Mesendoderm (in vitro differentiated cells): ENCODE results near the gene CCND3.

Source experiments
- DNase-seq: peaks from one replicate; pipeline ENCODE4 v3.0.0; 2013
- H2AK5ac ChIP-seq: 2 replicates; pipeline ENCODE4 v1.6.1; 2013; ENCODE audit warnings: low read length, inconsistent platforms
- H2BK120ac ChIP-seq: 2 replicates; pipeline ENCODE4 v1.6.1; 2013; ENCODE audit warnings: low read depth, mild to moderate bottlenecking, low read length, moderate library complexity, mixed read lengths
- H2BK15ac ChIP-seq: replicated peaks from 2 replicates; pipeline ENCODE4 v1.6.1; 2013; ENCODE audit warnings: low read depth, mild to moderate bottlenecking, moderate library complexity
- H2BK5ac ChIP-seq: 2 replicates; pipeline ENCODE4 v1.6.1; 2013; ENCODE audit warnings: low read length, inconsistent platforms
- H3K18ac ChIP-seq: 2 replicates; pipeline ENCODE4 v1.6.1; 2013; ENCODE audit warnings: mild to moderate bottlenecking, low read length, mixed read lengths
- H3K23ac ChIP-seq: one replicate; pipeline ENCODE4 v1.6.1; 2013; ENCODE audit warnings: low read length
- H3K27ac ChIP-seq: 2 replicates; pipeline ENCODE4 v1.5.1; 2013; ENCODE audit warnings: low read depth, mild to moderate bottlenecking, inconsistent platforms, low read length, moderate library complexity
- H3K27me3 ChIP-seq: 2 replicates; pipeline ENCODE4 v1.6.1; 2013; ENCODE audit warnings: low read length, control low read depth, mild to moderate bottlenecking, inconsistent platforms; ENCODE audit not compliant: insufficient read depth, poor library complexity
- H3K36me3 ChIP-seq: 2 replicates; pipeline ENCODE4 v1.6.1; 2013; ENCODE audit warnings: low read length, inconsistent platforms; ENCODE audit not compliant: control insufficient read depth, insufficient read depth
- H3K4ac ChIP-seq: one replicate; pipeline ENCODE4 v1.6.1; 2013; ENCODE audit warnings: low read depth, mild to moderate bottlenecking, low read length, moderate library complexity
- H3K4me1 ChIP-seq: 2 replicates; pipeline ENCODE4 v1.6.1; 2013; ENCODE audit warnings: low read depth, low read length, inconsistent platforms; ENCODE audit not compliant: control insufficient read depth
- H3K4me2 ChIP-seq: 2 replicates; pipeline ENCODE4 v1.6.1; 2013; ENCODE audit warnings: low read length
- H3K4me3 ChIP-seq: 2 replicates; pipeline ENCODE4 v1.5.1; 2013; ENCODE audit warnings: mild to moderate bottlenecking, low read length
- H3K56ac ChIP-seq: one replicate; pipeline ENCODE4 v1.6.1; 2013; ENCODE audit warnings: low read length
- H3K79me1 ChIP-seq: 2 replicates; pipeline ENCODE4 v1.6.1; 2013; ENCODE audit warnings: low read length, inconsistent platforms
- H3K79me2 ChIP-seq: 2 replicates; pipeline ENCODE4 v1.6.1; 2013; ENCODE audit warnings: mild to moderate bottlenecking, low read length; ENCODE audit not compliant: control insufficient read depth, insufficient read depth
- H3K9ac ChIP-seq: 2 replicates; pipeline ENCODE4 v1.6.1; 2013; ENCODE audit warnings: low read length, inconsistent platforms
- H4K5ac ChIP-seq: one replicate; pipeline ENCODE4 v1.6.1; 2013; ENCODE audit warnings: low read length
- H4K8ac ChIP-seq: one replicate; pipeline ENCODE4 v1.6.1; 2013; ENCODE audit warnings: low read depth, mild to moderate bottlenecking, control low read depth, low read length, moderate library complexity
- WGBS: extraction: QIAGEN DNeasy Blood & Tissue Kit; methylation state at CpG from one replicate; pipeline ENCODE4 v1.1.7; 2013; ENCODE audit warnings: low lambda C conversion rate, missing lambda C conversion rate; ENCODE audit not compliant: insufficient coverage; ENCODE audit errors: extremely low coverage; 5-methylcytosine and 5-hydroxymethylcytosine counted together

The CCND3 gene

GRCh38 chr6:41966214-41966920 lies 24.8 kb upstream of the CCND3 start:
- Histone ChIP-seq H2BK15ac (no peak overlapping the region), H2BK5ac (peak overlapping the region; percentile 13), H4K8ac (no peak overlapping the region), H3K27ac (peak overlapping the region; percentile 59), H3K23ac (no peak overlapping the region), H3K79me1 (no peaks in the 10 kb centered on the region), H3K4me3 (no peak overlapping the region), H2BK120ac (peak overlapping the region; percentile 49), H3K4me1 (peaks cover 7% of the 10 kb centered on the region), H4K5ac (no peak overlapping the region), H3K4ac (no peak overlapping the region), H3K4me2 (no peak overlapping the region), H3K79me2 (no peaks in the 10 kb centered on the region), H3K9ac (no peak overlapping the region), H3K36me3 (no peaks in the 10 kb centered on the region), H2AK5ac (no peak overlapping the region), H3K56ac (peak overlapping the region; percentile 10), H3K18ac (peak overlapping the region; percentile 51), H3K27me3 (no peaks in the 10 kb centered on the region)
- no CpG with 5 or more reads among the region's 5 CpGs for WGBS
- peak; percentile 31 for DNase-seq

- Histone ChIP-seq H2BK15ac (no peak overlapping the region), H3K27ac (peak overlapping the region; percentile 59), H3K18ac (peak overlapping the region; percentile 51)
Observed at GRCh38 chr6:41965429-41966213, 24.0 kb upstream of the CCND3 start.

GRCh38 chr6:41964201-41964887 lies 22.7 kb upstream of the CCND3 start:
- Histone ChIP-seq H3K56ac (peak overlapping the region; percentile 2), H3K4me1 (peaks cover 7% of the 10 kb centered on the region), H3K18ac (no peak overlapping the region), H4K5ac (no peak overlapping the region), H2AK5ac (no peak overlapping the region), H3K23ac (no peak overlapping the region), H3K79me1 (no peaks in the 10 kb centered on the region), H2BK15ac (no peak overlapping the region), H4K8ac (no peak overlapping the region), H2BK5ac (no peak overlapping the region), H3K27me3 (no peaks in the 10 kb centered on the region), H2BK120ac (no peak overlapping the region), H3K36me3 (no peaks in the 10 kb centered on the region), H3K27ac (no peak overlapping the region), H3K79me2 (no peaks in the 10 kb centered on the region), H3K4me2 (no peak overlapping the region), H3K4me3 (no peak overlapping the region), H3K4ac (no peak overlapping the region), H3K9ac (no peak overlapping the region)
- DNase-seq: peak; percentile 30
- no CpG with 5 or more reads among the region's 2 CpGs for WGBS

More at GRCh38 chr6:41965429-41966213, 24.0 kb upstream of the CCND3 start:
- Histone ChIP-seq H4K5ac (no peak overlapping the region), H2BK5ac (no peak overlapping the region), H3K79me1 (no peaks in the 10 kb centered on the region), H3K79me2 (no peaks in the 10 kb centered on the region), H3K36me3 (no peaks in the 10 kb centered on the region), H3K4me1 (peaks cover 7% of the 10 kb centered on the region), H3K27me3 (no peaks in the 10 kb centered on the region), H3K23ac (no peak overlapping the region), H2BK120ac (no peak overlapping the region), H4K8ac (no peak overlapping the region), H3K4ac (no peak overlapping the region), H3K4me3 (no peak overlapping the region), H3K4me2 (no peak overlapping the region), H3K56ac (peak overlapping the region; percentile 83), H3K9ac (peak overlapping the region; percentile 45), H2AK5ac (no peak overlapping the region)
- WGBS: no CpG with 5 or more reads among the region's 11 CpGs
- DNase-seq: peak; percentile 98

- H2BK120ac ChIP-seq: no peak overlapping the region
- H3K27me3 ChIP-seq: no peaks in the 10 kb centered on the region
- no peak overlapping the region for H3K4me3 ChIP-seq
- H3K79me1 ChIP-seq: no peaks in the 10 kb centered on the region
- WGBS: no CpG with 5 or more reads among the region's 1 CpG
- H3K56ac ChIP-seq: no peak overlapping the region
- H2BK5ac ChIP-seq: no peak overlapping the region
- H3K36me3 ChIP-seq: no peaks in the 10 kb centered on the region
- peaks cover 7% of the 10 kb centered on the region for H3K4me1 ChIP-seq
- H3K9ac ChIP-seq: no peak overlapping the region
- no peak overlapping the region for H3K18ac ChIP-seq
- H3K79me2 ChIP-seq: no peaks in the 10 kb centered on the region
- no peak overlapping the region for H3K4me2 ChIP-seq
- no peak overlapping the region for H4K8ac ChIP-seq
- H2BK15ac ChIP-seq: no peak overlapping the region
- no peak overlapping the region for H4K5ac ChIP-seq
- no peak overlapping the region for H3K4ac ChIP-seq
- H3K23ac ChIP-seq: no peak overlapping the region
- no peak overlapping the region for H3K27ac ChIP-seq
- no peak for DNase-seq
- no peak overlapping the region for H2AK5ac ChIP-seq
Observed at GRCh38 chr6:41963371-41963770, 21.8 kb upstream of the CCND3 start.

GRCh38 chr6:41960028-41960427 lies 18.4 kb upstream of the CCND3 start:
- no CpG with 5 or more reads among the region's 4 CpGs for WGBS
- Histone ChIP-seq H3K18ac (no peak overlapping the region), H3K79me2 (no peaks in the 10 kb centered on the region), H3K79me1 (no peaks in the 10 kb centered on the region), H4K8ac (no peak overlapping the region), H3K27me3 (no peaks in the 10 kb centered on the region), H2BK5ac (no peak overlapping the region), H3K4me2 (no peak overlapping the region), H2BK120ac (no peak overlapping the region), H2AK5ac (no peak overlapping the region), H3K4ac (no peak overlapping the region), H4K5ac (no peak overlapping the region), H3K4me3 (no peak overlapping the region), H3K36me3 (no peaks in the 10 kb centered on the region), H3K9ac (no peak overlapping the region), H3K23ac (no peak overlapping the region), H3K27ac (no peak overlapping the region), H3K4me1 (no peaks in the 10 kb centered on the region), H2BK15ac (no peak overlapping the region), H3K56ac (no peak overlapping the region)
- DNase-seq: no peak
